ENCODE results near the gene OTUD7B.

DNA sequence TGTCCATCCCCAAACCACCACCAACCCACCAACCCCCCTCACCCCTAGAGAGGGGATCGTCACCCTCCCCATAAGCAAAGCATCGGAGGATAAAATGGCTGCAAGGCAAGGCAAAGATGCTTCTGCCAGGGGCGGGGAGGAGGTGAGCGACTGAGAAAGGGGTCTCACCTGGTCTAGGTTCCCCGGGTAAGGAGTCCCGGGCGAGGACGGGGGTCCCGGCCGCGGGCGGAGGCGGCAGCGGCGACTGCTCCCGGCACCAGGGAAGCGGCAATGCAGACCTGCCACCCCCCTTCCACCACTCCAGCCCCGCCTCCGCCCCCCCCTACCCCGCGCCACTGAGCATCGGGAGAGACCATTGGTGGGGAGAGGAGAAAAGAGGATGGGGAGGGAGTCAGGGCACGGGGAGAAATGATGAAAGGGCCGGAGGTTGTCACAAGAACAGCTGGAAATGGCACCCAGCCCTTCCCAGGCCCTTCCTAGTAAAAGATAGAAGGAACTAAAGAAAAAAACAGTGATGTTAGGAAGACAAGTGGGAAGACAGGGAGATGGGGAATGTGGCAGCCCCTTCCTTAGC lies 92.9 kb downstream of the OTUD7B start, which contains the start of gene SV2A:
- TF ChIP-seq, protein P1, sequence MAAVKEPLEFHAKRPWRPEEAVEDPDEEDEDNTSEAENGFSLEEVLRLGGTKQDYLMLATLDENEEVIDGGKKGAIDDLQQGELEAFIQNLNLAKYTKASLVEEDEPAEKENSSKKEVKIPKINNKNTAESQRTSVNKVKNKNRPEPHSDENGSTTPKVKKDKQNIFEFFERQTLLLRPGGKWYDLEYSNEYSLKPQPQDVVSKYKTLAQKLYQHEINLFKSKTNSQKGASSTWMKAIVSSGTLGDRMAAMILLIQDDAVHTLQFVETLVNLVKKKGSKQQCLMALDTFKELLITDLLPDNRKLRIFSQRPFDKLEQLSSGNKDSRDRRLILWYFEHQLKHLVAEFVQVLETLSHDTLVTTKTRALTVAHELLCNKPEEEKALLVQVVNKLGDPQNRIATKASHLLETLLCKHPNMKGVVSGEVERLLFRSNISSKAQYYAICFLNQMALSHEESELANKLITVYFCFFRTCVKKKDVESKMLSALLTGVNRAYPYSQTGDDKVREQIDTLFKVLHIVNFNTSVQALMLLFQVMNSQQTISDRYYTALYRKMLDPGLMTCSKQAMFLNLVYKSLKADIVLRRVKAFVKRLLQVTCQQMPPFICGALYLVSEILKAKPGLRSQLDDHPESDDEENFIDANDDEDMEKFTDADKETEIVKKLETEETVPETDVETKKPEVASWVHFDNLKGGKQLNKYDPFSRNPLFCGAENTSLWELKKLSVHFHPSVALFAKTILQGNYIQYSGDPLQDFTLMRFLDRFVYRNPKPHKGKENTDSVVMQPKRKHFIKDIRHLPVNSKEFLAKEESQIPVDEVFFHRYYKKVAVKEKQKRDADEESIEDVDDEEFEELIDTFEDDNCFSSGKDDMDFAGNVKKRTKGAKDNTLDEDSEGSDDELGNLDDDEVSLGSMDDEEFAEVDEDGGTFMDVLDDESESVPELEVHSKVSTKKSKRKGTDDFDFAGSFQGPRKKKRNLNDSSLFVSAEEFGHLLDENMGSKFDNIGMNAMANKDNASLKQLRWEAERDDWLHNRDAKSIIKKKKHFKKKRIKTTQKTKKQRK (IDR thresholded peaks at IDR 0.05; ENCODE audit: borderline replicate concordance, low read depth, low read length), result no peak
- TF ChIP-seq, protein P2, sequence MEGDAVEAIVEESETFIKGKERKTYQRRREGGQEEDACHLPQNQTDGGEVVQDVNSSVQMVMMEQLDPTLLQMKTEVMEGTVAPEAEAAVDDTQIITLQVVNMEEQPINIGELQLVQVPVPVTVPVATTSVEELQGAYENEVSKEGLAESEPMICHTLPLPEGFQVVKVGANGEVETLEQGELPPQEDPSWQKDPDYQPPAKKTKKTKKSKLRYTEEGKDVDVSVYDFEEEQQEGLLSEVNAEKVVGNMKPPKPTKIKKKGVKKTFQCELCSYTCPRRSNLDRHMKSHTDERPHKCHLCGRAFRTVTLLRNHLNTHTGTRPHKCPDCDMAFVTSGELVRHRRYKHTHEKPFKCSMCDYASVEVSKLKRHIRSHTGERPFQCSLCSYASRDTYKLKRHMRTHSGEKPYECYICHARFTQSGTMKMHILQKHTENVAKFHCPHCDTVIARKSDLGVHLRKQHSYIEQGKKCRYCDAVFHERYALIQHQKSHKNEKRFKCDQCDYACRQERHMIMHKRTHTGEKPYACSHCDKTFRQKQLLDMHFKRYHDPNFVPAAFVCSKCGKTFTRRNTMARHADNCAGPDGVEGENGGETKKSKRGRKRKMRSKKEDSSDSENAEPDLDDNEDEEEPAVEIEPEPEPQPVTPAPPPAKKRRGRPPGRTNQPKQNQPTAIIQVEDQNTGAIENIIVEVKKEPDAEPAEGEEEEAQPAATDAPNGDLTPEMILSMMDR (IDR thresholded peaks at IDR 0.05 in 2 of 3, conservative IDR thresholded peaks at IDR 0.05 in 1 of 3; ENCODE audit: insufficient read depth in 2 of 3, low read depth in 1 of 3, low read length in 3 of 3), result no peak
- no peak for TF ChIP-seq CHCHD3 (CRISPR knock-in tag; IDR thresholded peaks at IDR 0.05)
- no peak for TF ChIP-seq RBM15 (IDR thresholded peaks at IDR 0.05; ENCODE audit: insufficient read depth, low read length)
- TF ChIP-seq ZNF282 (CRISPR knock-in tag; IDR thresholded peaks at IDR 0.05), result no peak
- TF ChIP-seq, protein P3, sequence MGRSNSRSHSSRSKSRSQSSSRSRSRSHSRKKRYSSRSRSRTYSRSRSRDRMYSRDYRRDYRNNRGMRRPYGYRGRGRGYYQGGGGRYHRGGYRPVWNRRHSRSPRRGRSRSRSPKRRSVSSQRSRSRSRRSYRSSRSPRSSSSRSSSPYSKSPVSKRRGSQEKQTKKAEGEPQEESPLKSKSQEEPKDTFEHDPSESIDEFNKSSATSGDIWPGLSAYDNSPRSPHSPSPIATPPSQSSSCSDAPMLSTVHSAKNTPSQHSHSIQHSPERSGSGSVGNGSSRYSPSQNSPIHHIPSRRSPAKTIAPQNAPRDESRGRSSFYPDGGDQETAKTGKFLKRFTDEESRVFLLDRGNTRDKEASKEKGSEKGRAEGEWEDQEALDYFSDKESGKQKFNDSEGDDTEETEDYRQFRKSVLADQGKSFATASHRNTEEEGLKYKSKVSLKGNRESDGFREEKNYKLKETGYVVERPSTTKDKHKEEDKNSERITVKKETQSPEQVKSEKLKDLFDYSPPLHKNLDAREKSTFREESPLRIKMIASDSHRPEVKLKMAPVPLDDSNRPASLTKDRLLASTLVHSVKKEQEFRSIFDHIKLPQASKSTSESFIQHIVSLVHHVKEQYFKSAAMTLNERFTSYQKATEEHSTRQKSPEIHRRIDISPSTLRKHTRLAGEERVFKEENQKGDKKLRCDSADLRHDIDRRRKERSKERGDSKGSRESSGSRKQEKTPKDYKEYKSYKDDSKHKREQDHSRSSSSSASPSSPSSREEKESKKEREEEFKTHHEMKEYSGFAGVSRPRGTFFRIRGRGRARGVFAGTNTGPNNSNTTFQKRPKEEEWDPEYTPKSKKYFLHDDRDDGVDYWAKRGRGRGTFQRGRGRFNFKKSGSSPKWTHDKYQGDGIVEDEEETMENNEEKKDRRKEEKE (IDR thresholded peaks at IDR 0.05; ENCODE audit: borderline replicate concordance in 1 of 2, control insufficient read depth in 1 of 2, low read depth in 2 of 2, low read length in 1 of 2), result no peak
- no peak for TF ChIP-seq NFYB (IDR thresholded peaks at IDR 0.05; ENCODE audit: extremely low read depth, insufficient read length)
- TF ChIP-seq, protein P4, sequence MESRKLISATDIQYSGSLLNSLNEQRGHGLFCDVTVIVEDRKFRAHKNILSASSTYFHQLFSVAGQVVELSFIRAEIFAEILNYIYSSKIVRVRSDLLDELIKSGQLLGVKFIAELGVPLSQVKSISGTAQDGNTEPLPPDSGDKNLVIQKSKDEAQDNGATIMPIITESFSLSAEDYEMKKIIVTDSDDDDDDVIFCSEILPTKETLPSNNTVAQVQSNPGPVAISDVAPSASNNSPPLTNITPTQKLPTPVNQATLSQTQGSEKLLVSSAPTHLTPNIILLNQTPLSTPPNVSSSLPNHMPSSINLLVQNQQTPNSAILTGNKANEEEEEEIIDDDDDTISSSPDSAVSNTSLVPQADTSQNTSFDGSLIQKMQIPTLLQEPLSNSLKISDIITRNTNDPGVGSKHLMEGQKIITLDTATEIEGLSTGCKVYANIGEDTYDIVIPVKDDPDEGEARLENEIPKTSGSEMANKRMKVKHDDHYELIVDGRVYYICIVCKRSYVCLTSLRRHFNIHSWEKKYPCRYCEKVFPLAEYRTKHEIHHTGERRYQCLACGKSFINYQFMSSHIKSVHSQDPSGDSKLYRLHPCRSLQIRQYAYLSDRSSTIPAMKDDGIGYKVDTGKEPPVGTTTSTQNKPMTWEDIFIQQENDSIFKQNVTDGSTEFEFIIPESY (CRISPR knock-in tag; IDR thresholded peaks at IDR 0.05), result no peak
- TF ChIP-seq POLR2A (conservative IDR thresholded peaks at IDR 0.05), result no peak
- TF ChIP-seq, protein P5, sequence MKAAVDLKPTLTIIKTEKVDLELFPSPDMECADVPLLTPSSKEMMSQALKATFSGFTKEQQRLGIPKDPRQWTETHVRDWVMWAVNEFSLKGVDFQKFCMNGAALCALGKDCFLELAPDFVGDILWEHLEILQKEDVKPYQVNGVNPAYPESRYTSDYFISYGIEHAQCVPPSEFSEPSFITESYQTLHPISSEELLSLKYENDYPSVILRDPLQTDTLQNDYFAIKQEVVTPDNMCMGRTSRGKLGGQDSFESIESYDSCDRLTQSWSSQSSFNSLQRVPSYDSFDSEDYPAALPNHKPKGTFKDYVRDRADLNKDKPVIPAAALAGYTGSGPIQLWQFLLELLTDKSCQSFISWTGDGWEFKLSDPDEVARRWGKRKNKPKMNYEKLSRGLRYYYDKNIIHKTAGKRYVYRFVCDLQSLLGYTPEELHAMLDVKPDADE (conservative IDR thresholded peaks at IDR 0.05; ENCODE audit: control insufficient read depth, low read depth, low read length), result no peak
- TF ChIP-seq, protein P6, sequence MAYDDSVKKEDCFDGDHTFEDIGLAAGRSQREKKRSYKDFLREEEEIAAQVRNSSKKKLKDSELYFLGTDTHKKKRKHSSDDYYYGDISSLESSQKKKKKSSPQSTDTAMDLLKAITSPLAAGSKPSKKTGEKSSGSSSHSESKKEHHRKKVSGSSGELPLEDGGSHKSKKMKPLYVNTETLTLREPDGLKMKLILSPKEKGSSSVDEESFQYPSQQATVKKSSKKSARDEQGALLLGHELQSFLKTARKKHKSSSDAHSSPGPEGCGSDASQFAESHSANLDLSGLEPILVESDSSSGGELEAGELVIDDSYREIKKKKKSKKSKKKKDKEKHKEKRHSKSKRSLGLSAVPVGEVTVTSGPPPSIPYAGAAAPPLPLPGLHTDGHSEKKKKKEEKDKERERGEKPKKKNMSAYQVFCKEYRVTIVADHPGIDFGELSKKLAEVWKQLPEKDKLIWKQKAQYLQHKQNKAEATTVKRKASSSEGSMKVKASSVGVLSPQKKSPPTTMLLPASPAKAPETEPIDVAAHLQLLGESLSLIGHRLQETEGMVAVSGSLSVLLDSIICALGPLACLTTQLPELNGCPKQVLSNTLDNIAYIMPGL (CRISPR knock-in tag; IDR thresholded peaks at IDR 0.05), result no peak

Data from K562 (cell line).